GM19035 (cell line): ENCODE data around the gene ARRB1.
"Not testable (repeated sequence)": the region's sequence is repeated elsewhere in the genome, so short reads cannot be mapped to it uniquely, and the experiment has no call there.

Experiments
- ATAC-seq: cut with Tn5 transposase; IDR thresholded peaks from one replicate; pipeline ENCODE4 v1.9.1; 2021; ENCODE audit not compliant: unreplicated experiment

Gene ARRB1

GRCh38 chr11:75351541-75351790, at the start of gene ARRB1:
ARRB1 (minus strand) TSS chr11:75351661; CDS start chr11:75351607, 54 bp downstream.
- no peak for ATAC-seq

- peak; percentile 9 for ATAC-seq
These were observed 48.8 kb upstream of the ARRB1 start for GRCh38 chr11:75400146-75400865.

- ATAC-seq: peak; percentile 86
These were observed 48.1 kb upstream of the ARRB1 start, which contains the start of gene RPS3 for GRCh38 chr11:75399344-75400145. RPS3 (plus strand) TSS chr11:75399518; CDS start chr11:75399548, 30 bp downstream.

GRCh38 chr11:75398906-75399305, 47.4 kb upstream of the ARRB1 start:
- no peak for ATAC-seq

- no peak for ATAC-seq
These were observed 42.8 kb upstream of the ARRB1 start for GRCh38 chr11:75394085-75394840.

GRCh38 chr11:75389925-75390324, 38.5 kb upstream of the ARRB1 start:
- ATAC-seq: no peak

GRCh38 chr11:75389276-75389605, 37.8 kb upstream of the ARRB1 start:
- ATAC-seq: no peak

GRCh38 chr11:75388386-75389275, 37.2 kb upstream of the ARRB1 start:
- no peak for ATAC-seq

- no peak for ATAC-seq
These were observed 36.4 kb upstream of the ARRB1 start for GRCh38 chr11:75387736-75388294.

- ATAC-seq: no peak
These were observed 35.6 kb upstream of the ARRB1 start for GRCh38 chr11:75386942-75387630.

- no peak for ATAC-seq
These were observed 33.1 kb upstream of the ARRB1 start for GRCh38 chr11:75384438-75385080.

- ATAC-seq: no peak
These were observed 31.8 kb upstream of the ARRB1 start for GRCh38 chr11:75383246-75383645.

- no peak for ATAC-seq
These were observed 29.4 kb upstream of the ARRB1 start for GRCh38 chr11:75380716-75381420.

- no peak for ATAC-seq
These were observed 28.8 kb upstream of the ARRB1 start for GRCh38 chr11:75380245-75380644.

GRCh38 chr11:75378776-75379175, 27.3 kb upstream of the ARRB1 start:
- ATAC-seq: not testable (repeated sequence)

- ATAC-seq: no peak
These were observed 24.7 kb upstream of the ARRB1 start for GRCh38 chr11:75376175-75376574.

- ATAC-seq: no peak
These were observed 24.2 kb upstream of the ARRB1 start for GRCh38 chr11:75375626-75376025.

GRCh38 chr11:75374646-75375045, 23.2 kb upstream of the ARRB1 start:
- no peak for ATAC-seq

- ATAC-seq: no peak
These were observed 21.7 kb upstream of the ARRB1 start for GRCh38 chr11:75373201-75373600.
